CD14-positive monocyte (primary cell): Measurements from ENCODE around the gene APOA1. TPM values are rescaled to one million over a fixed set of nuclear protein-coding genes. Genes with fewer than 3 reads are reported as not detected.

Experiments used
- DNase-seq, 3 donors: peaks; one replicate each; pipeline ENCODE4 v3.0.0-alpha.2; 2011 to 2022
- H2AFZ ChIP-seq: 2 replicates; pipeline ENCODE4 v1.6.0; 2012; ENCODE audit warnings: mild to moderate bottlenecking, low read depth, low read length, inconsistent platforms; ENCODE audit not compliant: insufficient read depth, poor library complexity, severe bottlenecking
- H3K27ac ChIP-seq, 2 donors: 1 replicate in 1 of 2; 2 replicates in 1 of 2; pipeline ENCODE4 v1.5.1; 2012 to 2013; ENCODE audit warnings: low read length in 2 of 2, control low read depth in 1 of 2, inconsistent platforms in 1 of 2, low read depth in 1 of 2, mild to moderate bottlenecking in 1 of 2
- H3K27me3 ChIP-seq, 2 donors: one replicate each; pipeline versions ENCODE4 v1.6.0 to v1.6.1; 2011 to 2013; ENCODE audit warnings: low read length in 2 of 2; ENCODE audit not compliant: control insufficient read depth in 2 of 2, insufficient read depth in 2 of 2
- H3K36me3 ChIP-seq, 2 donors: replicated peaks in 1 of 2; 1 replicate in 1 of 2; 2 replicates in 1 of 2; pipeline versions ENCODE4 v1.5.1 to v1.6.1; 2012 to 2013; ENCODE audit warnings: low read length in 2 of 2, control low read depth in 1 of 2, inconsistent platforms in 1 of 2, mild to moderate bottlenecking in 1 of 2; ENCODE audit not compliant: insufficient read depth in 2 of 2, control insufficient read depth in 1 of 2
- H3K4me1 ChIP-seq, 2 donors: 1 replicate in 1 of 2; 2 replicates in 1 of 2; pipeline versions ENCODE4 v1.5.1 to v1.6.1; 2012 to 2013; ENCODE audit warnings: low read length in 2 of 2, control low read depth in 1 of 2, inconsistent platforms in 1 of 2, mild to moderate bottlenecking in 1 of 2, moderate library complexity in 1 of 2; ENCODE audit not compliant: insufficient read depth in 2 of 2, control insufficient read depth in 1 of 2
- H3K4me2 ChIP-seq: replicated peaks from 2 replicates; pipeline ENCODE3; 2012; ENCODE audit warnings: low read length, moderate library complexity, mild to moderate bottlenecking; ENCODE audit not compliant: poor library complexity, severe bottlenecking; ENCODE audit errors: extremely low read depth
- H3K4me3 ChIP-seq, 3 experiments: fragments of 200-600 bp in 1 of 3; sonication (generic) in 1 of 3; replicated peaks in 1 of 3; 1 replicate in 2 of 3; 2 replicates in 1 of 3; pipeline ENCODE4 v1.5.1; 2011 to 2013; ENCODE audit warnings: low read length in 3 of 3, mild to moderate bottlenecking in 3 of 3, control low read depth in 2 of 3, low read depth in 2 of 3, inconsistent platforms in 1 of 3, moderate library complexity in 1 of 3
- H3K79me2 ChIP-seq: 2 replicates; pipeline ENCODE4 v1.6.0; 2012; ENCODE audit warnings: mild to moderate bottlenecking, control low read depth, inconsistent platforms, low read length, moderate library complexity; ENCODE audit not compliant: insufficient read depth
- H3K9ac ChIP-seq: 2 replicates; pipeline ENCODE4 v1.6.0; 2017; ENCODE audit warnings: low read length, mild to moderate bottlenecking; ENCODE audit not compliant: insufficient read depth, poor library complexity, severe bottlenecking
- H3K9me3 ChIP-seq, 2 donors: replicated peaks in 1 of 2; 1 replicate in 1 of 2; 2 replicates in 1 of 2; pipeline versions ENCODE4 v1.5.1 to v1.6.1; 2012 to 2013; ENCODE audit warnings: low read length in 2 of 2, control low read depth in 1 of 2; ENCODE audit not compliant: control insufficient read depth in 1 of 2, insufficient read depth in 1 of 2
- H4K20me1 ChIP-seq: 2 replicates; pipeline ENCODE4 v1.6.0; 2012; ENCODE audit warnings: mild to moderate bottlenecking, low read length, control low read depth, moderate library complexity; ENCODE audit not compliant: insufficient read depth
- H3K27ac Mint-ChIP-seq, 7 donors: one replicate each; pipeline ENCODE4 v1.8.0; 2020; ENCODE audit warnings: mild to moderate bottlenecking in 7 of 7, mixed read lengths in 7 of 7, moderate library complexity in 6 of 7, inconsistent platforms in 2 of 7
- H3K27me3 Mint-ChIP-seq, 3 donors: one replicate each; pipeline ENCODE4 v1.8.0; 2021 to 2022; ENCODE audit warnings: low read depth in 3 of 3, mild to moderate bottlenecking in 3 of 3, mixed read lengths in 3 of 3, moderate library complexity in 3 of 3, inconsistent platforms in 1 of 3
- H3K36me3 Mint-ChIP-seq, 2 donors: one replicate each; pipeline ENCODE4 v1.8.0; 2020; ENCODE audit warnings: mixed read lengths in 2 of 2, inconsistent platforms in 1 of 2, mild to moderate bottlenecking in 1 of 2
- H3K4me1 Mint-ChIP-seq: one replicate; pipeline ENCODE4 v1.8.0; 2020; ENCODE audit warnings: mild to moderate bottlenecking, mixed read lengths
- H3K4me3 Mint-ChIP-seq, 2 donors: one replicate each; pipeline ENCODE4 v1.8.0; 2020; ENCODE audit warnings: mild to moderate bottlenecking in 2 of 2, mixed read lengths in 2 of 2, moderate library complexity in 1 of 2
- H3K9me3 Mint-ChIP-seq, 7 donors: one replicate each; pipeline ENCODE4 v1.8.0; 2020 to 2022; ENCODE audit warnings: mixed read lengths in 7 of 7, mild to moderate bottlenecking in 6 of 7, moderate library complexity in 6 of 7, inconsistent platforms in 2 of 7
- CTCF ChIP-seq: fragments of 200-600 bp; IDR thresholded peaks from one replicate; pipeline ENCODE4 v1.8.0; 2022; ENCODE audit warnings: antibody characterized with exemption, mild to moderate bottlenecking
- WGBS: methylation state at CpG from one replicate; pipeline ENCODE4 v1.1.5; 2013; ENCODE audit warnings: missing lambda C conversion rate; ENCODE audit not compliant: insufficient coverage; 5-methylcytosine and 5-hydroxymethylcytosine counted together
- intact Hi-C, 2 donors: fragments of 100-400 bp; cut with micrococcal nuclease; formaldehyde crosslinking; loops; one replicate each; pipeline versions ENCODE4 v1.15.0 to v1.15.1; 2023
- polyA plus RNA-seq, 3 donors: library from polyadenylated mRNA; depleted of rRNA in 1 of 3; unstranded in 2 of 3; stranded (reverse) in 1 of 3; fragments of 300-500 nt in 2 of 3; fragments of >200 nt in 1 of 3; fragmentation: Illumina TruSeq in 2 of 3; gene quantifications; 1 replicate in 2 of 3; 2 replicates in 1 of 3; pipeline ENCODE4 v1.2.3, GENCODE V29; 2012 to 2021

Gene APOA1
- polyA plus RNA-seq, 3 donors, result 0.29 TPM; not detected in 2

GRCh38 chr11:116819049-116819448, 18.4 kb downstream of the APOA1 start:
- Mint-ChIP-seq H3K4me1 (peaks cover 8% of the 10 kb centered on the region), H3K9me3 (no peaks in the 10 kb centered on the region), H3K4me3 (no peak overlapping the region), H3K27me3 (peaks cover 0 to 2% (median 0%) of the 10 kb centered on the region in 3 donors), H3K36me3 (no peaks in the 10 kb centered on the region), H3K27ac (no peak overlapping the region)
- Histone ChIP-seq H3K27me3 (no peaks in the 10 kb centered on the region), H3K36me3 (no peaks in the 10 kb centered on the region), H3K9me3 (no peaks in the 10 kb centered on the region), H2AFZ (no peak overlapping the region), H4K20me1 (no peaks in the 10 kb centered on the region), H3K79me2 (no peaks in the 10 kb centered on the region), H3K9ac (no peak overlapping the region), H3K4me1 (no peaks in the 10 kb centered on the region), H3K4me3 (no peak overlapping the region), H3K27ac (no peak overlapping the region), H3K4me2 (no peak overlapping the region)
- WGBS, result 83% methylated on average over 4 of the region's 9 CpGs
- intact Hi-C loops, result no loop called here
- DNase-seq, result no peak
- no peak for TF ChIP-seq CTCF

- Histone ChIP-seq H4K20me1 (no peaks in the 10 kb centered on the region), H3K79me2 (no peaks in the 10 kb centered on the region), H2AFZ (no peak overlapping the region), H3K9me3 (no peaks in the 10 kb centered on the region), H3K27me3 (no peaks in the 10 kb centered on the region), H3K4me3 (no peak overlapping the region), H3K9ac (no peak overlapping the region), H3K36me3 (no peaks in the 10 kb centered on the region), H3K4me2 (no peak overlapping the region), H3K27ac (no peak overlapping the region), H3K4me1 (no peaks in the 10 kb centered on the region)
- no peak for DNase-seq
- peaks cover 0 to 4% (median 0%) of the 10 kb centered on the region in 7 donors for H3K9me3 Mint-ChIP-seq
- no peaks in the 10 kb centered on the region for H3K36me3 Mint-ChIP-seq
- H3K4me1 Mint-ChIP-seq, result peaks cover 13% of the 10 kb centered on the region
- TF ChIP-seq CTCF, result no peak
- WGBS, result no CpG with 5 or more reads among the region's 6 CpGs
- no peak overlapping the region for H3K4me3 Mint-ChIP-seq
- peaks cover 0 to 6% (median 2%) of the 10 kb centered on the region in 3 donors for H3K27me3 Mint-ChIP-seq
- intact Hi-C loops, result no loop called here
- H3K27ac Mint-ChIP-seq, result no peak overlapping the region
Observed at GRCh38 chr11:116814502-116814901, 22.9 kb downstream of the APOA1 start.
